Breast epithelium (tissue), 4 donors: ENCODE measurements around the gene SDR42E1. TPM values are rescaled to one million over a fixed set of nuclear protein-coding genes. Genes with fewer than 3 reads are reported as not detected.

ENCODE experiments used
- DNase-seq, 2 donors: peaks; one replicate each; pipeline ENCODE4 v3.0.0-alpha.2; 2019; ENCODE audit warnings: low spot score in 2 of 2
- H3K27ac ChIP-seq, 2 donors: fragments of 200-600 bp; sonication (generic) in 1 of 2; one replicate each; pipeline ENCODE4 v1.5.1; 2016 to 2019; ENCODE audit warnings: mild to moderate bottlenecking in 1 of 2
- H3K27me3 ChIP-seq, 2 donors: fragments of 200-600 bp; sonication (generic) in 1 of 2; one replicate each; pipeline versions ENCODE4 v1.5.1 to v1.6.0; 2017 to 2019; ENCODE audit warnings: control low read depth in 1 of 2, mild to moderate bottlenecking in 1 of 2
- H3K36me3 ChIP-seq: fragments of 200-600 bp; one replicate; pipeline ENCODE4 v1.5.1; 2019
- H3K4me1 ChIP-seq, 2 donors: fragments of 200-600 bp; sonication (generic); one replicate each; pipeline ENCODE4 v1.5.1; 2016 to 2019; ENCODE audit warnings: control low read depth in 1 of 2
- H3K4me3 ChIP-seq, 3 donors: fragments of 200-600 bp; sonication (generic); 1 replicate in 2 of 3; 2 replicates in 1 of 3; pipeline ENCODE4 v1.5.1; 2016 to 2019; ENCODE audit warnings: mild to moderate bottlenecking in 3 of 3, moderate library complexity in 2 of 3
- H3K9me3 ChIP-seq, 2 donors: fragments of 200-600 bp; sonication (generic) in 1 of 2; one replicate each; pipeline ENCODE4 v1.5.1; 2016 to 2019; ENCODE audit warnings: control low read depth in 1 of 2
- POLR2A ChIP-seq: fragments of 450-650 bp; IDR thresholded peaks from one replicate; pipeline ENCODE4 v1.6.1; 2016; ENCODE audit warnings: antibody characterized with exemption, mild to moderate bottlenecking, moderate library complexity
- POLR2AphosphoS5 ChIP-seq, 3 donors: sonication (generic); formaldehyde crosslinking; IDR thresholded peaks; one replicate each; pipeline ENCODE4 v1.6.1; 2017; ENCODE audit warnings: antibody characterized with exemption in 3 of 3
- intact Hi-C: fragments of 100-400 bp; cut with DNase I; formaldehyde crosslinking; loops from one replicate; pipeline ENCODE4 v1.15.1; 2023; ENCODE audit warnings: low total_unique reads
- total RNA-seq, 3 donors: library from RNA; depleted of rRNA; stranded (reverse); fragments of >200 nt; gene quantifications; one replicate each; pipeline ENCODE4 v1.1.0, GENCODE V29; 2016
- TF ChIP-seq, protein P1 (sequence below), 3 donors: fragments of 450-650 bp; IDR thresholded peaks; one replicate each; pipeline ENCODE4 v1.5.1; 2016 to 2017; ENCODE audit warnings: antibody characterized with exemption in 3 of 3, mild to moderate bottlenecking in 3 of 3, moderate library complexity in 3 of 3

SDR42E1 gene
- total RNA-seq, 3 donors from 2014 or later: 0.16 to 11.7 (median 6.9) TPM

DNA sequence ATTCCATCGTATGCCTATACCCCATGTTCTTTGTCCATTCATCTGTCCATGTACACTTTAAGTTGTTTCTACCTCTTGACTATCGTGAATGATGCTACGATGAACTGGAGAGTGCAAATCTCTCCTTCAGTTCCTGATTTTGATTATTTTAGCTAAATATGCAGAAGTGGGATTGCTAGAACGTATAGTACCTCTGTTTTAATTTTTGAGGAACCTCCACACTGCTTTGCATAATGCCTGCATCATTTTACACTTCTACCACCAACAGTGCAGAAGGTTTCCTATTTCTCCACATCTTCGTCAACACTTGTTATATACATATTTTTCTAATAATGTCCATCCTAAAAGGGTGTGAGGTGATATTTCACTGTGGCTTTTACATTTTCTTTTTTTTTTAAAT lies 43.9 kb downstream of the SDR42E1 start:
- Histone ChIP-seq H3K4me3 (no peak overlapping the region), H3K4me1 (no peaks in the 10 kb centered on the region), H3K27ac (no peak overlapping the region), H3K36me3 (no peaks in the 10 kb centered on the region), H3K27me3 (no peaks in the 10 kb centered on the region), H3K9me3 (peaks cover 0 to 12% of the 10 kb centered on the region in 2 donors)
- DNase-seq: no peak
- TF ChIP-seq POLR2AphosphoS5 (IDR thresholded peaks at IDR 0.05) (no peak), POLR2A (no peak)
- TF ChIP-seq, protein P1, sequence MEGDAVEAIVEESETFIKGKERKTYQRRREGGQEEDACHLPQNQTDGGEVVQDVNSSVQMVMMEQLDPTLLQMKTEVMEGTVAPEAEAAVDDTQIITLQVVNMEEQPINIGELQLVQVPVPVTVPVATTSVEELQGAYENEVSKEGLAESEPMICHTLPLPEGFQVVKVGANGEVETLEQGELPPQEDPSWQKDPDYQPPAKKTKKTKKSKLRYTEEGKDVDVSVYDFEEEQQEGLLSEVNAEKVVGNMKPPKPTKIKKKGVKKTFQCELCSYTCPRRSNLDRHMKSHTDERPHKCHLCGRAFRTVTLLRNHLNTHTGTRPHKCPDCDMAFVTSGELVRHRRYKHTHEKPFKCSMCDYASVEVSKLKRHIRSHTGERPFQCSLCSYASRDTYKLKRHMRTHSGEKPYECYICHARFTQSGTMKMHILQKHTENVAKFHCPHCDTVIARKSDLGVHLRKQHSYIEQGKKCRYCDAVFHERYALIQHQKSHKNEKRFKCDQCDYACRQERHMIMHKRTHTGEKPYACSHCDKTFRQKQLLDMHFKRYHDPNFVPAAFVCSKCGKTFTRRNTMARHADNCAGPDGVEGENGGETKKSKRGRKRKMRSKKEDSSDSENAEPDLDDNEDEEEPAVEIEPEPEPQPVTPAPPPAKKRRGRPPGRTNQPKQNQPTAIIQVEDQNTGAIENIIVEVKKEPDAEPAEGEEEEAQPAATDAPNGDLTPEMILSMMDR (IDR thresholded peaks at IDR 0.05): no peak
- intact Hi-C loops: no loop called here

DNA sequence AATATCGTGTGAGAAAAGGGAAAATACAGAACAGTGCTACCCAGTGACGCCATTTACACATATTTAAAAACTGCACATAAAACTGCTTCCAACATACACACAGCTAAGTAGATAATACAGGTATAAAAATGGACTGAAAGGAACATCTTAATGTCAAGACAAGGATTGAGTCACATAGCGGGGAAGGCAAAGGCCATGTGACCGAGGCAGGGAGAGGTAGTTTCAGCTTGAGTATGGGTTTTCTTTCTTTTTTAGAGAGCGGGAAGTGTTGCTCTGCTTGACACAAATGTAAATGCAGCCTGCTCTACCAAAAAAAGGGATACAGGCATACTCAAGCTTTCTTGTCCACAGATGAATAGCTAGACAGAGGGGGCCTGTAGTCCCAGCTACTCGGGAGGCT lies 46.5 kb downstream of the SDR42E1 start:
- Histone ChIP-seq H3K27me3 (no peaks in the 10 kb centered on the region), H3K27ac (no peak overlapping the region), H3K4me3 (no peak overlapping the region), H3K36me3 (no peaks in the 10 kb centered on the region), H3K9me3 (no peaks in the 10 kb centered on the region), H3K4me1 (no peaks in the 10 kb centered on the region)
- intact Hi-C loops: no loop called here
- TF ChIP-seq POLR2AphosphoS5 (IDR thresholded peaks at IDR 0.05): no peak
- TF ChIP-seq, protein P1 (IDR thresholded peaks at IDR 0.05): no peak
- TF ChIP-seq POLR2A: no peak
- DNase-seq: no peak

DNA sequence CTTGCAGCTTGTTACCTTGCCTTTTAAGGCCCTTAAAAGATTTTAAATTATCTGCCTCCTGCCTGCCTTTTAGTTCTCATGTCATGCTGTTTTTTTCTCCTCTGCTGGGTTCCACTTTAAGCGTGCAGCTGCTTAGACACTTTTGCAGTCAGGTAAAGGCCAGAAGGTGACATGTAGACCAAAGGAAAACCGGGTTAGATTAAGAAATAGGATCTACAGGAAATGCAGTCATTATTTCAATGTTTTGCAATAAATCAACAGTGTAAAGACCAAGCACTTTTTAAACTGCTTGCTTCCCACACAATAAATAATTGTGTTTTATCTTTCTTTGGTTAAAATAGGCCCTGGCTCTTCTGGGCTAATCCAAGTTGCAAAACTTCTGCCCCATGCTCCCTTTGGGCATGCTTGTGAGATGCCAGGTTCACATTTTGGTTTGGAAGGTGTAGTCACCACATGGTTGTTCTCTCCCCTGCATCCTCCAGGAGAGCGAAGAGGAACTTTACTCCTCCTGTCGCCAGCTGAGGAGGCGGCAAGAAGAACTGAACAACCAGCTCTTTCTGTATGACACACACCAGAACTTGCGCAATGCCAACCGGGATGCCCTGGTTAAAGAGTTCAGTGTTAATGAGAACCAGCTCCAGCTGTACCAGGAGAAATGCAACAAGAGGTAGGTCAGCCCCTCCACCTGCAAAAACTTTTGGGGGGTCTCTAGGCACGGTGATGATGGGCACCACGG lies 54.9 kb downstream of the SDR42E1 start:
- no peaks in the 10 kb centered on the region for H3K27me3 ChIP-seq
- H3K36me3 ChIP-seq: no peaks in the 10 kb centered on the region
- DNase-seq: no peak
- TF ChIP-seq, protein P1 (IDR thresholded peaks at IDR 0.05): no peak
- TF ChIP-seq POLR2A (no peak), POLR2AphosphoS5 (IDR thresholded peaks at IDR 0.05) (no peak)
- no peaks in the 10 kb centered on the region for H3K4me1 ChIP-seq
- intact Hi-C loops: no loop called here
- no peak overlapping the region for H3K4me3 ChIP-seq
- no peak overlapping the region for H3K27ac ChIP-seq
- peaks cover 3 to 10% of the 10 kb centered on the region in 2 donors for H3K9me3 ChIP-seq

DNA sequence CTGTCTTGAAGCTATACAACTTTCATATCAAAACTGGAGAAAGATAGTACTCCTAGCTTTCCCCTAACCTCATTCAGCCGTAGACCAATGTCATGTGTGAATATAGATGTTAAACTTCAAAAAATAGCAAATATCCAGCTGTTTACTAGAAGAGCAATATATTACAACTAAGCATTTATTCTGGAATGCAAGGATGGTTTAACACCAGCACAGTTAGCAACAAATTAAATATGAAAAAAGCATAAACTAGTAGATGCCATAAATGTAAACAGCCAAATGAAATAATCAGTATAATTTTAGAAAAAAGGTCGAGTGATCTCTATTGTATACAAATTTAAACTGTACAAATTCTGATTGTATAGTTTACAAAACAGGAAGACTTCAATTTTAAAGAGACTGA lies 59.7 kb downstream of the SDR42E1 start:
- intact Hi-C loops: no loop called here
- no peak for DNase-seq
- Histone ChIP-seq H3K27ac (no peak overlapping the region), H3K27me3 (no peaks in the 10 kb centered on the region), H3K4me1 (no peaks in the 10 kb centered on the region), H3K36me3 (no peaks in the 10 kb centered on the region), H3K4me3 (no peak overlapping the region), H3K9me3 (peaks cover 9 to 20% of the 10 kb centered on the region in 2 donors)
- no peak for TF ChIP-seq POLR2AphosphoS5 (IDR thresholded peaks at IDR 0.05)
- TF ChIP-seq POLR2A: no peak
- TF ChIP-seq, protein P1 (IDR thresholded peaks at IDR 0.05): no peak

DNA sequence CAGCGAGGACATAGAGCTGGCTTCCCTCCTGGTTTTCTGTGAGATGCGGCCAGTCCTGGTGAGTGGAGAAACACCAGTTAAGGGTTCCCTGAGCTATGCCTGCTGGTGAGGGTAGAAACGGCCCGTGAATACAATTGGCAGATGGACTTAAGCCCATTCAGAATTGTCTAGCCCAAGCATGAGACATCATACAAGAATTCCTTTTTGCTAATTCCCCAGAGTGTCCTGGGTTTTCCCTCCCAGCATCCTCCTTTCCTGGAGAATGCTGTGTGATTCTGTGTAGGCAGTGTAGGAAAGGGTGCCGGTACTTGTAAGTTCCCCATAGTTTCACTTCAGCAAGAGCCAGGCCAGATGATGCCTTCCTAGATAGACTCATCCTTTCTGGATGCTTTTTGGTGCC lies 65.1 kb downstream of the SDR42E1 start:
- H3K27me3 ChIP-seq: no peaks in the 10 kb centered on the region
- intact Hi-C loops: loop anchor here (10.0 kb wide), 1 partner anchor 979 kb away; no protein-coding TSS in a partner anchor
- TF ChIP-seq, protein P1 (IDR thresholded peaks at IDR 0.05): no peak
- TF ChIP-seq POLR2A: no peak
- TF ChIP-seq POLR2AphosphoS5 (IDR thresholded peaks at IDR 0.05): no peak
- no peaks in the 10 kb centered on the region for H3K36me3 ChIP-seq
- H3K4me3 ChIP-seq: no peak overlapping the region
- no peak for DNase-seq
- H3K27ac ChIP-seq: no peak overlapping the region
- H3K4me1 ChIP-seq: no peaks in the 10 kb centered on the region
- H3K9me3 ChIP-seq: peaks cover 4 to 7% of the 10 kb centered on the region in 2 donors
